Pulmonary artery endothelial cell (primary cell): ENCODE data around the gene TEF. TPM values are rescaled to one million over a fixed set of nuclear protein-coding genes. Genes with fewer than 3 reads are reported as not detected.
"Not testable (repeated sequence)": the region's sequence is repeated elsewhere in the genome, so short reads cannot be mapped to it uniquely, and the experiment has no call there.

Experiments
- DNase-seq: peaks from one replicate; pipeline ENCODE4 v3.0.0-alpha.2; 2011; ENCODE audit warnings: low read depth, low spot score
- total RNA-seq: library from RNA; depleted of rRNA; stranded (reverse); fragments of >200 nt; gene quantifications from 2 replicates; pipeline ENCODE4 v1.2.3, GENCODE V29; 2014

TEF gene
- total RNA-seq, 1 donor from 2014 or later = 4.0 TPM

GRCh38 chr22:41382610-41383009, 868 bp downstream of the TEF start:
- no peak for DNase-seq

GRCh38 chr22:41383085-41383484, 1.3 kb downstream of the TEF start:
- no peak for DNase-seq

GRCh38 chr22:41384128-41384527, 2.4 kb downstream of the TEF start:
- no peak for DNase-seq

- no peak for DNase-seq
Observed at GRCh38 chr22:41387341-41387740, 5.6 kb downstream of the TEF start.

- DNase-seq = no peak
Observed at GRCh38 chr22:41394012-41394356, 12.2 kb downstream of the TEF start.

GRCh38 chr22:41395531-41396240, 13.9 kb downstream of the TEF start:
- no peak for DNase-seq

GRCh38 chr22:41397143-41397811, 15.5 kb downstream of the TEF start:
- no peak for DNase-seq

GRCh38 chr22:41398921-41399320, 17.2 kb downstream of the TEF start:
- DNase-seq = no peak

- no peak for DNase-seq
Observed at GRCh38 chr22:41401781-41402648, 20.3 kb downstream of the TEF start.

- not testable (repeated sequence) for DNase-seq
Observed at GRCh38 chr22:41402851-41403250, 21.1 kb downstream of the TEF start.

- peak; percentile 47 for DNase-seq
Observed at GRCh38 chr22:41403532-41404318, 22.0 kb downstream of the TEF start.

GRCh38 chr22:41405588-41405987, 23.8 kb downstream of the TEF start:
- DNase-seq = no peak

- DNase-seq = no peak
Observed at GRCh38 chr22:41406410-41406809, 24.7 kb downstream of the TEF start.

GRCh38 chr22:41407433-41407832, 25.7 kb downstream of the TEF start:
- no peak for DNase-seq

- no peak for DNase-seq
Observed at GRCh38 chr22:41408665-41409064, 26.9 kb downstream of the TEF start.

GRCh38 chr22:41410311-41410751, 28.6 kb downstream of the TEF start:
- DNase-seq = no peak

GRCh38 chr22:41411021-41411851, 29.5 kb downstream of the TEF start:
- DNase-seq = no peak

GRCh38 chr22:41415554-41415953, 33.8 kb downstream of the TEF start:
- no peak for DNase-seq

- DNase-seq = no peak
Observed at GRCh38 chr22:41417622-41418390, 36.1 kb downstream of the TEF start.

- DNase-seq = no peak
Observed at GRCh38 chr22:41418717-41419116, 37.0 kb downstream of the TEF start.
